MM.1S (cell line): ENCODE measurements around the gene GOT2.

Source experiments
- EZH2 ChIP-seq: fragments of 300-600 bp; sonication (generic); optimal IDR thresholded peaks from 2 replicates; pipeline ENCODE3; 2017; ENCODE audit warnings: low read depth, mild to moderate bottlenecking, antibody characterized with exemption, low read length, mixed read lengths
- EZH2phosphoT487 ChIP-seq: fragments of 300-600 bp; sonication (generic); IDR thresholded peaks from 2 replicates; pipeline ENCODE4 v1.6.1; 2018; ENCODE audit warnings: antibody characterized with exemption, low read length
- TF ChIP-seq, protein P1 (sequence below): fragments of 300-600 bp; sonication (generic); IDR thresholded peaks from 2 replicates; pipeline ENCODE4 v1.5.1; 2016; ENCODE audit warnings: antibody characterized with exemption, low read length, mixed read lengths

- TF ChIP-seq EZH2, result no peak
- TF ChIP-seq, protein P1, sequence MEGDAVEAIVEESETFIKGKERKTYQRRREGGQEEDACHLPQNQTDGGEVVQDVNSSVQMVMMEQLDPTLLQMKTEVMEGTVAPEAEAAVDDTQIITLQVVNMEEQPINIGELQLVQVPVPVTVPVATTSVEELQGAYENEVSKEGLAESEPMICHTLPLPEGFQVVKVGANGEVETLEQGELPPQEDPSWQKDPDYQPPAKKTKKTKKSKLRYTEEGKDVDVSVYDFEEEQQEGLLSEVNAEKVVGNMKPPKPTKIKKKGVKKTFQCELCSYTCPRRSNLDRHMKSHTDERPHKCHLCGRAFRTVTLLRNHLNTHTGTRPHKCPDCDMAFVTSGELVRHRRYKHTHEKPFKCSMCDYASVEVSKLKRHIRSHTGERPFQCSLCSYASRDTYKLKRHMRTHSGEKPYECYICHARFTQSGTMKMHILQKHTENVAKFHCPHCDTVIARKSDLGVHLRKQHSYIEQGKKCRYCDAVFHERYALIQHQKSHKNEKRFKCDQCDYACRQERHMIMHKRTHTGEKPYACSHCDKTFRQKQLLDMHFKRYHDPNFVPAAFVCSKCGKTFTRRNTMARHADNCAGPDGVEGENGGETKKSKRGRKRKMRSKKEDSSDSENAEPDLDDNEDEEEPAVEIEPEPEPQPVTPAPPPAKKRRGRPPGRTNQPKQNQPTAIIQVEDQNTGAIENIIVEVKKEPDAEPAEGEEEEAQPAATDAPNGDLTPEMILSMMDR, result no peak
- no peak for TF ChIP-seq EZH2phosphoT487
Observed at GRCh38 chr16:58773870-58774269, 39.8 kb upstream of the GOT2 start.
